Esophagus mucosa (tissue), 1 donor: ENCODE measurements around the gene CDH13. TPM values are rescaled to one million over a fixed set of nuclear protein-coding genes. Genes with fewer than 3 reads are reported as not detected.

Source experiments
- ATAC-seq: fragments of 200-7000 bp; cut with Tn5 transposase; one replicate; pipeline ENCODE4 v1.9.1; 2020
- total RNA-seq: library from RNA; stranded (reverse); gene quantifications from one replicate; pipeline ENCODE4 v1.2.4, GENCODE V29; 2023
- donor health status: DM: yes; HTN: yes; CAD: no.

CDH13 gene
- total RNA-seq, 1 donor from 2014 or later: 8.4 TPM

DNA sequence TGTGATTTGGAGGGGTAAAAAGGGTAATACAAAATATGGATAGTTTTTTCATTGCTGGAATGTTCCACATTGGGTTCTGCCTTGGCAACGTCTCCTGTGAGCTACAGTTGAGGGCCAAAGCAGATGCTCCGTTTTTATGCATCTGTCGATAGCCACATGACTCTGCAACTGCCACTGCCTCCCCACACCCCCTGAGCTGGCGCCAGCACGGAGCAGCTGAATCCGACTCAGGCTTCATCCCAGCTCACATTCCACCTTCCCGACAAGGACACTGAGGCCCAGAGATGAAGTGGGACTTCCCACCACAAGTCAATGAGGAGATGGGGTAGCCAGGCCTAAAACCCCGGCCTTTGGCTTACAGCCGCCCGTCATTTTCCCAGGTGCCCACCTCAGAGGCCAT, 334.1 kb downstream of the CDH13 start:
- no peak for ATAC-seq

- no peak for ATAC-seq
Observed at GRCh38 chr16:82963653-82964052, 336.9 kb downstream of the CDH13 start.

GRCh38 chr16:82965808-82966207, 339.0 kb downstream of the CDH13 start:
- ATAC-seq: no peak

- ATAC-seq: no peak
Observed at GRCh38 chr16:82967424-82967823, 340.7 kb downstream of the CDH13 start.

DNA sequence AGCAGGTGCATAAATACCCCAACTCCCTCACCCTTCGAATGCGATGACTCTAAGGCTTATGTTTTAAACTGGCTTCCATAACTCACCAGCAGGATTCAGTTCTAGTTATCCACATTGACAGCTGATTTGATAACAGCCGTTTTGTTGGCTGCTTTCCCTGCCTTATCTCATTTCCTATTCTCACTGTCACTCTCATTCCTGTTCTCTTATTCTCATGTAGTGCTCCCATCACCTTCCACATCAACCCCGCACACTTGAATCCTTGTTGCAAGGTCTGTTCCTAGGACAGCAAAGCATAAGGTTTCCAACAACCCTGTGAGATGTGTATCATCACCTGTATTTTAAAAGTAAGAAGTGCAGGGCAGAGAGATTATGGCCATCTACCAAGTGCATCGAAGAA, 344.4 kb downstream of the CDH13 start:
- no peak for ATAC-seq

- ATAC-seq: no peak
Observed at GRCh38 chr16:82972331-82972919, 345.7 kb downstream of the CDH13 start.

DNA sequence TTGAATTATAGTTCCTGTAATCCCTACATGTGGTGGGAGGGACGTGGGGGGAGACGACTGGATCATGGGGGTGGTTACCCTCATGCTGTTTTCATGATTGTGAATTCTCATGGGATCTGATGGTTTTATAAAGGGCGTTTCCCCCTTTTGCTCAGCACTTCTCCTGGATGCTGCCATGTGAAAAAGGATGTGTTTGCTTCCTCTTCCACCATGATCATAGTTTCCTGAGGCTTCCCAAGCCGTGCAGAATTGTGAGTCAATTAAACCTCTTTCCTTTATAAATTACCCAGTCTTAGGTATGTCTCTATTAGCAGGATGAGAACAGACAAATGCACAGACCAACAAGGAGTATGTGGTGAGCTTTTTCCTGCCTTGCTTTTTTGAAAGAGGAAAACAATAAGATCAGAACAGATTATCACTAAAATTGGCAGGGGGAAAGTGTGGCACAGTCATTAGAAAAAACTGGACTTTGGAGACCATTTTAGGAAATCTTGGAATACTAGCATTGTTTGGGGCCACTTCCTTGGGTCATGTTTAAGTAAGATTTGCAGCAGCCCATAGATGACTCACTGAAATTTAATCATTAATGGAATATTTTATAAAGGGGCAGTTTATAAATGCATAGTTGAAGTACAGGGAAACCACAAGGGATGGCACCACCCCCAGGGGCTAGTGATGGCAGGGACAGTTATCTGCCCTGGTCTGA, 352.8 kb downstream of the CDH13 start:
- ATAC-seq: no peak

DNA sequence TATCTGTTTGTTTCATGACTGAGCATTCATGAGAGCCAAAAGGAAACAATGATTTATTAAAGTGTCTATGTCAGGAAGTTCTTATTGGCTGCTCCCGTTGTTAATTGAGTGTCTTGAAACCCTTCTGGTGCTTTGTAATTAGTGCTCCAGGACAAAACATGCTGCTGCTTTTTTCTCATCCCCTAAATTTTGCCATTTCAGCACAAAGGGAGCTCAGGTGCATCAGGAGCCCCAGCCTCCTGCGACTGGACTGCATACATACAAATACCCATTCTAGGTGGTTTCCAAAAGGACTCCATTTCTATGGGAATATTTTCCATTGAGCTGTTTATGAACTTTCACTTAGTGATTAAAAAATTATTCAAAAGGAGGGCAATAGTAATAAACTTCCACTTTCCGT, 354.0 kb downstream of the CDH13 start:
- ATAC-seq: no peak

DNA sequence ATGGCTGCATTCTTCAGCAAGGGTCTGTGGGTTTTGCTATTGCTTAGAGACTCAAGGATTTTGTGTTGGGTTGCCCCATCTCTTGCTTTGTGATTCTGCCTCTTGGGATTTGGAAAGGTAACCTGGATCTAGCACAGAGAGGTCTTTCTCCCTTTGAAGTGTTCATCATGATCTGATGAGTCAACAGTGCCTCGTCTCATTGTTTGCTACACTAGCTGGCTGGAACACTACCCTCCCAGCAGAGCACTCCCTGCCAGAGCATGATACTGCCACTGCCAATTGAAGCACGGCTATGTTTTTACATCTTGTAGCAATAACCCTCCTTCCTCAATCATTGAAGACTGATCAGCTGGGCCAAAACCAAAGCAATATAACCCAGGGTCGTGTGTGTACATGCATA, 361.0 kb downstream of the CDH13 start:
- peak; percentile 32 for ATAC-seq

DNA sequence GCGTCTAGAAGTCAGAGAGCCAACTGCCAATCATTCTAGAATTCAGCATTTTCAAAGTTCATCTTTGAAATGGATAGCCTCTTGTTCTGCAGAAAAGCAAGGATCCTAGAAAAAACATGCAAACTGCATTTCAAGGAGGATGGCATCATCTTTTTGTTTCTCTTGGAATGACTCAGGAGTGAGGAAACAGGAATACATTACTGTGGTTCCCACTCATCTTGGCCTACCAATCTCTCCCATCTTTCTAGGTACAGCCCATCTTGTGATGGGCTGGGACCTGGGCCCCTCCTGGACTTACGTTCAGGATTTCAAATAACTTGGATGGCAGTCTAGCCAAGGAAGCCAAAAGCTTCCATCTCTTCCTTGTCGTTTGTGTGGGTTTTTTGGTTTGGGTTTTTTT, 363.4 kb downstream of the CDH13 start:
- no peak for ATAC-seq

DNA sequence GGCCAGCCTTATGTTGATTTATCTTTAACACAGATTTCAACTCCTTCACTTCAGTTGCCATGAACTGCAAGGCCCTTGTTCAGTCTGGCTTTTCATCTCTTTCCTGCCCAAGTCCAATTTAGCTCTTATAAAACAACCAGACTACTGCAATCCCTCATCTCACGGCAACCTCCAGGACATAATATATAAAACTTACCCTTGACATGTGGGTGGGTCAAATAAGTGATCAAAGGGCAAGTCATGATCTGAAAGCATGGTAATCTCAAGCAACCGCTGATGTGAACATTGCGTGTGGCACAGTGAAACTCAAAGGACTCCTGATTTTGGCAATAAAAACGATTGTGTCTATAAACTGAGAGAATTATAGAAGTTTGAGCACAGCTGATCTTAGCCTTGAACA, 364.6 kb downstream of the CDH13 start:
- no peak for ATAC-seq

GRCh38 chr16:82991966-82992675, 365.4 kb downstream of the CDH13 start:
- no peak for ATAC-seq

GRCh38 chr16:82992786-82993185, 366.0 kb downstream of the CDH13 start:
- no peak for ATAC-seq

DNA sequence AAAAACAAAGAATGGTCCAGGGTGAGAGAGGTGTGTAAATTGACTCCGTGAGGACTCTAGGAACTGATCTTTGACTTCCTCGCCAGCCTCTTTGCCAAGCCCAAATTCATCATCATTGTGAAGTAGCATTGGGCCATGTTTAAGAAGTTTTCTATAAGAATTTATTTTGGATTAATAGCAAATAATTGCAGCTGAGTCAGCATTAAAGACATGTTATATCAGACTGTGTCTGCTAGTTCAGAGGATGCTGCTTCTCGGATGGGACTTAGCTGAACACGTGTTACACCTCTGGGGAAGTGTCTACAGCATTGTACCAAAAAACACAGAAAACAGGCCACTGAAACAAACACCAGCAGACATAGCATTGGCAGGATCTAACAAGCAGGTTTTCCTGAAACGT, 366.6 kb downstream of the CDH13 start:
- ATAC-seq: no peak

- ATAC-seq: no peak
Observed at GRCh38 chr16:82993926-82994325, 367.2 kb downstream of the CDH13 start.

- no peak for ATAC-seq
Observed at GRCh38 chr16:82995286-82995923, 368.6 kb downstream of the CDH13 start.

DNA sequence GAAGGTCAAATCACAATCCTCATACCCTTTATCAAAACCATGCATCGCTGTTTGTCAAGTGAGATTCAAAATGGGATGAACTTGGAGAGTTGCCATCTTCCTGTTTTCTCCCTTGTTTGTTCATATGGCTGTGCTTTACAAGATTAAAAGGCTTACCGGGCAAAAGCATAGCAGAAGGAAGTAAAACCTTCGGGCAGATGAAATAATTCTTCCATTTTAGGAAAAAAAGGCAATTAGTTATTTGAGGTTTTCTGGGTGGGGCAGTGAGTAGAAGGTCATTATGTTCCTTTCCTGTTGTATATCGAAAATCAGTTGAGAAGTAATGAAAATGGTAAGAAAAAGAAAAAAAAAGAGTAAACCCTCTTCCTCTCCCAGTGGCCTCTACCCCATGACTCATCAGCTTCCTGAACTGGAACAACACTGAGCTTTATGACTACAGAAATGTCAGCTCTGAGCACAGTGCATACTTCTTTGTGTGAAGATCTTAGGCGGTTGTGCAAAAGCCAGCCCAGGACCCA, 369.2 kb downstream of the CDH13 start:
- peak; percentile 54 for ATAC-seq

DNA sequence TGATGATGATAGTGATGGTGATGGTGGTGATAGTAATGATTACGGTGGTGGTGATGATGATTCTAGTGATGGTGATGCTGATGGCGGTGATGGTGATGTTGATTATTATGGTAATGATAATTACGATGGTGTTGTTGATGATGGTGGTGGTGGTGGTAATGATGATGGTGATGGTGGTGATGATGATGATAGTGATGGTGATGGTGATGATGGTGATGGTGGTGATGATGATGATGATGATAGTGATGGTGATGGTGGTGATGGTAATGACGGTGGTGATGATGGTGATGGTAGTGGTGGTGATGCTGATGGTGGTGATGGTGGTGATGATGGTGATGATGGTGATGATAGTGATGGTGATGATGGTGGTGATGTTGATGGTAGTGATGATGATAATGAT, 370.0 kb downstream of the CDH13 start:
- no peak for ATAC-seq

- ATAC-seq: no peak
Observed at GRCh38 chr16:82999711-83000110, 372.9 kb downstream of the CDH13 start.

- no peak for ATAC-seq
Observed at GRCh38 chr16:83002351-83003334, 375.9 kb downstream of the CDH13 start.

DNA sequence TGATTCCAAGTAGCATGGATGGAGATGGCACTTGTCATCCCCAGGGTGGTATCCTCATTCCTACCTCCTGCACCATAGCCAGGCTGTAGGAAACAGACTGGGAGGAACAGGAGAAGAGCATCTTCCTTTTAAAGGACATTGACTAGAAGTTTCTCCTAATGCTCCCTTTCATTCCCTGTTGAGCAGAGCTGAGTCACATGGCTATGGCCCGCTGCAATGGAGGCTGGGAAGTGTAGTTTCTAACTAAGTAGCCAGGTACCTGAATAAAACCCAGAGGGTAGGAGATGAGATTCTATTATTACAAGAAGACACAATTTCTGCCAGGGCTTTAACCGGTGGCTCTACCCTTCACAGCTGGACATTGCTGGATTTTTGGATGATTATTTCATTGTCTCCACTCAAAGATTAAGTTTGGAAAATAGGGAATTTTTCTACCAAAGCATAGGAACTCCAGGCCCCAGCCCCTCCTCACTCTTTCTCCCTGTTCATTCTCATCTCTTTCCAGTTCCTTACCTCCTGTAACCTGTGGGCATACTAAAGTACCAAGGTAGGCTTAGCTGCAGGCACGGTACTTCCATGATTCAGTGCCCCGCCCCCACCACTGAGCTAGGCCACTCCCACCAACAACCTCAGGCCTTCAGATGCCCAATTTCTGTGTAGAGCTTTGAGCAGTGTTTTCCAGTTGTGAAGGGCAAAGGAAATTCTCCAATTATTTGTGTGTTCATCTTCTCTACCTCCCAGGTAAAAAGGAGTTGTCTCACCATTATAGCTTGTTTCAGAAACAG, 378.3 kb downstream of the CDH13 start:
- no peak for ATAC-seq
